ENCODE data around the gene TK2.

GRCh38 chr16:66513111-66513723, 36.7 kb downstream of the TK2 start:
- TF ChIP-seq CTCF (IDR thresholded peaks at IDR 0.05; ENCODE audit: low read depth, low read length, poor library complexity, severe bottlenecking) (no peak), EZH2phosphoT487 (IDR thresholded peaks at IDR 0.05; ENCODE audit: borderline replicate concordance, low read length) (no peak)

Measured in DOHH2 (cell line).